Measurements from ENCODE around the gene TCEAL2.

DNA sequence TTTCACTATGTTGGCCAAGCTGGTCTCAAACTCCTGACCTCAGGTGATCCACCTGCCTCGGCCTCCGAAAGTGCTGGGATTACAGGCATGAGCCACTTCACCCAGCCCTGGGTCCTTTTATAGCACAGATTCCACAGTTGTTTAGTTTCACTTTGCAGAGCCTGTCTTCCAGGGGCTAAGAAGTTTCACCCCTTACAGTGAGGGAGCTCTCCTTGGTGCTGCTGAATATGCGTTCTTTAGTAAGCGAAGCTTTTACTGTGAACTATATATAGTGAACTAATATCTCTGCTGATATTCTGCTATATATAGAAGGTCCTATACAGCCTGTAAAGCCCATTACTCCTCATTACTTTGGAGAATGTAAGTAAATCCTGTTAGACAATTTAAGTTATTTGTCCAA, 12.6 kb downstream of the TCEAL2 start:
- TF ChIP-seq PAX5 (IDR thresholded peaks at IDR 0.05; ENCODE audit: insufficient read depth, low read length, severe bottlenecking) (no peak), SPI1 (IDR thresholded peaks at IDR 0.05; ENCODE audit: low read depth, low read length) (no peak), POLR2A (IDR thresholded peaks at IDR 0.05; ENCODE audit: low read depth, low read length) (no peak), POLR2AphosphoS5 (IDR thresholded peaks at IDR 0.05; ENCODE audit: low read depth, low read length) (no peak), TAF1 (IDR thresholded peaks at IDR 0.05; ENCODE audit: low read depth, low read length) (no peak)
